Stimulated activated CD8-positive, alpha-beta memory T cell treated with anti-CD3 and anti-CD28 coated beads, Interleukin-12 subunit alpha, Interleukin-12 subunit beta, amount 100 ng/mL, for 24 hours (primary cell): ENCODE data around the gene SNX4.

ENCODE experiments used
- DNase-seq: peaks from one replicate; pipeline ENCODE4 v3.0.0-alpha.2; 2020; ENCODE audit errors: extremely low read depth

SNX4 gene

GRCh38 chr3:125403789-125404188, 116.2 kb downstream of the SNX4 start:
- no peak for DNase-seq

GRCh38 chr3:125402639-125403038, 117.4 kb downstream of the SNX4 start:
- DNase-seq, result no peak

- DNase-seq, result no peak
These were observed 118.6 kb downstream of the SNX4 start for GRCh38 chr3:125401402-125401801.

- no peak for DNase-seq
These were observed 121.0 kb downstream of the SNX4 start for GRCh38 chr3:125398952-125399351.
